ENCODE measurements around the gene GJB3.
A peak's percentile ranks its signal among the peaks of the same experiment; 100 is the strongest.
"Not testable (repeated sequence)": the region's sequence is repeated elsewhere in the genome, so short reads cannot be mapped to it uniquely, and the experiment has no call there.

GJB3 gene

DNA sequence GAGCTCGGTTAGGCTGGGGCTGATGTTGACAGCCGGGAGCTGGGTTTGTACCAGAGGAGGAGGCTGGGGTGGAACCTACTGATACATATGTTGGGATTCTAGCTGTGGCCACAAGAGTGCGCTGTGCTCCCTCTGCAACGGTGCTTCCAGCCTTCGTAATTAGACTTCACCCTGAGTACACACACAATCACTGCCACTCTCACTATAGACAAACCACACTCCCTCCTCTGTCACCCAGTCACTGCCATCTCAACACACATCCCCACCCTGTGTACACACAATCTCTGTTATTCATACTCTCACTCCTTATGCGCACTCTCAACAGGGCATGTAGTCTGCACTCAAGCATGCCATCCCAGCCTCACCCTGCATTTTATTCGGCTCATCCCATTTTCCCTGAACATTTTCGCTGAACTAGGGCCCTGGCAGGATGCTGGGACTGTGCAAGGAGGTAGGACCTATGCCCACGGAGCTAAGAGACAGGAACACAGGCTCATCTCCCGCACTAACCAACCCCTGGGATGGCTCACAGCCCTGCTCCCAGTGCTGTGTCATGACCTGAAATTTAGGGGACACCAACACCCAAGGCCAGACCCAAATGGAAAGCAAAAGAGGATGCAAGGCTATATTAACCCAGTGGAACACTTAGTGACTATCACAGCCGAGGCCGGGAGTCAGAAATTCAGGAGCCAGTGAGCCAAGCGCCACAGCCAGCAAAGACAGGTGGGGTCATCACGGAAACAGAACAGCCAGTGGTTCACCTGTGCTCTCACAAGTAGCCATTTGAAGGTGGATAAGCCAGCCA lies 5.7 kb downstream of the GJB3 start:
- DNase-seq (ENCODE audit: low read depth) = peak; percentile 74

DNA sequence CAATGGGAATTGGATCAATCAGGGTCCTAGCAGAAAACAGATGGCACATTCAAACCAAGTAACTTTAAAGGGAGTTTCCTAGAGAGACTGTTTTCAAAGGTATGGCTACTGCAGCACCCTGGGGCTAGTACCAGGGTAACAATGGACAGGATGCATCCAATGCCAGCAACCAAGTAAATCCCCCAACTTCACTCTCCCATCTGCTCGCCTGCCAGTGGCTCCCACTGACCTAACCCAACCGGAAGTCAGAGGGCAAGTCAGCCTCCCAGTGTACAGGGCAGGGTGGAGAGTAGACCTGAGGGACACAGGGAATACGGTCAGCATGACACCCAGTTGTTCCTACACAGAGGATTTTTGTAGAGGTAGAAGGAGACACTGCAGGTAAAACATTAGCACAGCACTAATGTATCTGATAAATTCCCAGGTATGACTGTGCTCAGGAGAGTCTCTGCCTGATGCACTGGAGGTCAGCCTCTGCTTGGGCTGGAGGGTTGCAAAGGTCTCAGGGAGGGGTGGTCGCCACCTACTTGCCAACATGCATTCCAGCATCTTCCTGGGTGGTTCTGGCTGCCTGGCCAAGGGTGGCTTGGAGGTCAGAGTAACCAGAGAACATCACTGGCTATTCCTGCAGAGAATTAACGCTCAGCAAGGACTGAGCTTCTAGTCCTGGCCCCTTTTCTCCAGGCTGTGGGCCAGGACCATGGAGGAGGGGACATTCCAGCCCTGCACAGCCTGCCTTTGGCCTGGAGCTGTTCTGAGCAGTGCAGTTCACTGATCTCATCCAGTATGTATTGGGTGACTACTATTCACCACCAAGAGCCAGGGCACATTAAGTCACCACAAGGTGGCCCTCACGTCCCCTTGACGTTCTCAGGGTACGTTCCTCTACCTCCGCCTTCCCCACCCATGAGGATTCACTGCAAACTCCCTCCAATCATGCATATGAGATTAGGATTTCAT lies 6.7 kb downstream of the GJB3 start:
- peak; percentile 45 for DNase-seq (ENCODE audit: low read depth)

DNA sequence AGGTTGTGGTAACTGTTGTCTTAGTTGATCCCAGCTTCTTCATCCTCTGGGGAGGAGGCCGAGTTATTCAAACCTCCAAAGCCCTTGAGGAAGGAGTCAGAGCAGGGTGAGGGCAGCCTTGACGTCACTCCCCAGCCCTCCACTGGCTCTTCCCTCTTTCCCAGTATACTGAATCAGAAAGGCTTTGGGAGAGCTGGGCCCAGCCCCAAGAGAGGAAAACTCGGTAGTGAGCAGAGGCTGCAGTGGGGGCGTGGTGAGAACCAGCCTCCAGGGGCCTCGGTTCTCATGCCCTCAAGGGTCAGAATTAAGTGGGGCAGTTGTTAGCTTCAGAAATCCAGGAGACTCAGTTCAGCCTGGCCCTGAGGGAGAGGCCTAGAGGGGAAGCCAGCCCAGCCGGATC lies 10.0 kb downstream of the GJB3 start:
- no peak for DNase-seq (ENCODE audit: low read depth)

DNA sequence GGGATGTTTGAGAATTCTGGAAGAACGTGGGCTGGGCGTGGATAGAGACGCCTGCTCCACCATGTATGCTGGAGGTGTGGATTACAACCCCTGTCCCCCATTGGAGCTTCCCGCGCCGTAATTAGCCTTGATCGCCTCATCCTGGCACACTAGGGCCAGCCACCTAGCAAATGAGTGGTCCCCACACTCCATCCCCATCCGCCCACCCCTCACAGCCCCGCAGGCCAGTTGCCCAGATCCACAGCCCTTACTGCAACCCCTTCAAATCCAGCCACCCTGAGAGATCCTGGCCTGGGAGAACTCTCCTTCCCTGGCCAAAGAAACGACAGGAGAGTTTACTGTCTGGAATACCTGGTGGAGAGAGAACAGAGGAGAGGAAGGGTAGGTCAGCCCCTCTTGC lies 11.4 kb downstream of the GJB3 start:
- DNase-seq (ENCODE audit: low read depth) = no peak

GRCh38 chr1:34792868-34793727 lies 12.1 kb downstream of the GJB3 start, which contains the start of gene GJA4:
Gene GJA4, plus strand, starts transcription at chr1:34792999. Its CDS starts 1,215 bp downstream, at chr1:34794214.
- no peak for DNase-seq (ENCODE audit: low read depth)

DNA sequence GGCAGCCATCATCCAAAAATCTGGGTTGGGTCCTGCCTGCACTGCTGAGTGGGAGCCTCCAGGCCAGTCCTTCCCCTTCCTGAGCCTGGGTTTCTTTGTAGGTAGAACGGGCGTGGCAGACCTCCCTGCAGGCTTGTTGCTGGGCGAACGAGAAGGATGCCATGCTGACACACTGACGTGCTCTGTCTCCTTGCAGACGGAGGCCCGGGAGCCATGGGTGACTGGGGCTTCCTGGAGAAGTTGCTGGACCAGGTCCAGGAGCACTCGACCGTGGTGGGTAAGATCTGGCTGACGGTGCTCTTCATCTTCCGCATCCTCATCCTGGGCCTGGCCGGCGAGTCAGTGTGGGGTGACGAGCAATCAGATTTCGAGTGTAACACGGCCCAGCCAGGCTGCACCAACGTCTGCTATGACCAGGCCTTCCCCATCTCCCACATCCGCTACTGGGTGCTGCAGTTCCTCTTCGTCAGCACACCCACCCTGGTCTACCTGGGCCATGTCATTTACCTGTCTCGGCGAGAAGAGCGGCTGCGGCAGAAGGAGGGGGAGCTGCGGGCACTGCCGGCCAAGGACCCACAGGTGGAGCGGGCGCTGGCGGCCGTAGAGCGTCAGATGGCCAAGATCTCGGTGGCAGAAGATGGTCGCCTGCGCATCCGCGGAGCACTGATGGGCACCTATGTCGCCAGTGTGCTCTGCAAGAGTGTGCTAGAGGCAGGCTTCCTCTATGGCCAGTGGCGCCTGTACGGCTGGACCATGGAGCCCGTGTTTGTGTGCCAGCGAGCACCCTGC lies 13.2 kb downstream of the GJB3 start:
- DNase-seq (ENCODE audit: low read depth) = no peak

DNA sequence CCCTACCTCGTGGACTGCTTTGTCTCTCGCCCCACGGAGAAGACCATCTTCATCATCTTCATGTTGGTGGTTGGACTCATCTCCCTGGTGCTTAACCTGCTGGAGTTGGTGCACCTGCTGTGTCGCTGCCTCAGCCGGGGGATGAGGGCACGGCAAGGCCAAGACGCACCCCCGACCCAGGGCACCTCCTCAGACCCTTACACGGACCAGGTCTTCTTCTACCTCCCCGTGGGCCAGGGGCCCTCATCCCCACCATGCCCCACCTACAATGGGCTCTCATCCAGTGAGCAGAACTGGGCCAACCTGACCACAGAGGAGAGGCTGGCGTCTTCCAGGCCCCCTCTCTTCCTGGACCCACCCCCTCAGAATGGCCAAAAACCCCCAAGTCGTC lies 13.8 kb downstream of the GJB3 start:
- no peak for DNase-seq (ENCODE audit: low read depth)

GRCh38 chr1:34795916-34796315 lies 14.9 kb downstream of the GJB3 start:
- no peak for DNase-seq (ENCODE audit: low read depth)

- no peak for DNase-seq (ENCODE audit: low read depth)
Measured at GRCh38 chr1:34796990-34797389, 16.0 kb downstream of the GJB3 start.

DNA sequence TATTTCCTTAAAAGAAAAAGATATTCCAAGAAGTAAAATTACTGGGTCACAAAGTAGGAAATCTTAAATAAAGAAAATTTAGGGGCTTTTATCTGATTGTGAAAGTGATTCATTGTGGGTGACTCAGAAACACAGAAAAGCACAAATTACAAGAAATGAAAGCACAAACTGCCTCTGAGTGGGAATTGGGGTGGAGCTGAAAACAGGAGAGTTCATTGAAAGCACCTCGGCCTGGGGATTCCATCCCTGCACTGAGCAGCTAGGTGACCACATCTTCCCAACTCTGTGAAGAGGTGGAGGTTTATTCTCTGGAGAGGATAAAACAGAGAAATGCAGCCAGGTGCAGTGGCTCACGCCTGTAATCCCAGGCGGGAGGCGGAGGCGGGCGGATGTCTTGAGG lies 19.2 kb downstream of the GJB3 start:
- DNase-seq (ENCODE audit: low read depth) = peak; percentile 46

DNA sequence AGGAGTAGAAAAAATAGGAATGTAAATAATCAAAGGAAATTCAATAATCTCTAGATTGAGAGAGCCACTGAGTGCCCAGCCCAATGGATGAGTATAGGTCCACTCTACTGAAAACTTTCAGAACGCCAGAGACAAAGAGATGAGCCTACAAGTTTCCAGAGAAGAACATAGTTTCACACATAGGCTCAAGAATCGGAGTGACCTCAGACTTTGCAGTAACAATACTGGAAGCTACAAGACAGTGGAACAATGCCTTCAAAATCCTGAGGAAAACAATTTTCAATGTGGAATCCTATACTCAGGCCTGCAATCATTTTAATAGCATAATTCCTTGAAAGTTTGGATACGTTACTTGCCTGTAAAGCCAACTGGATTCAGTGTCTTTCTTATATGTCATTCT lies 22.8 kb downstream of the GJB3 start:
- DNase-seq (ENCODE audit: low read depth) = no peak

DNA sequence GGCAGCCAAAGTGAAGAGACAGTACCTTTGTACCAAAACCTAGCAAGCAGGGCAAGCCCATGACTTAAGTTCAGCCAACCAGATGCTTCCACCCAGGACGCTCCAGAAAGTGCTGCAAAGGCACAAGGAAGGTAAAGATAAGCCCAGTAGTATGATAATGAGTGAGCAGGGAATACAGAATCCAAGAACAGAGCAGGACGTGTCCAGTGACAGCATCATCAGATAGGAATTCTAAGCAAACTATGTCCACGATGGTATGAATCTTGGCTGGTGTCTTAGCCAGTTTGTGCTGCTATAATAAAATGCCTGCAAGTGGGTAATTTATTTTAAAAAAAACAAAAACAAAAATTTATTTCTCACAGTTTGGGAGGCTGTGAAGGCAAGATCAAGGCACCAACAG lies 25.4 kb downstream of the GJB3 start:
- DNase-seq (ENCODE audit: low read depth) = peak; percentile 29

DNA sequence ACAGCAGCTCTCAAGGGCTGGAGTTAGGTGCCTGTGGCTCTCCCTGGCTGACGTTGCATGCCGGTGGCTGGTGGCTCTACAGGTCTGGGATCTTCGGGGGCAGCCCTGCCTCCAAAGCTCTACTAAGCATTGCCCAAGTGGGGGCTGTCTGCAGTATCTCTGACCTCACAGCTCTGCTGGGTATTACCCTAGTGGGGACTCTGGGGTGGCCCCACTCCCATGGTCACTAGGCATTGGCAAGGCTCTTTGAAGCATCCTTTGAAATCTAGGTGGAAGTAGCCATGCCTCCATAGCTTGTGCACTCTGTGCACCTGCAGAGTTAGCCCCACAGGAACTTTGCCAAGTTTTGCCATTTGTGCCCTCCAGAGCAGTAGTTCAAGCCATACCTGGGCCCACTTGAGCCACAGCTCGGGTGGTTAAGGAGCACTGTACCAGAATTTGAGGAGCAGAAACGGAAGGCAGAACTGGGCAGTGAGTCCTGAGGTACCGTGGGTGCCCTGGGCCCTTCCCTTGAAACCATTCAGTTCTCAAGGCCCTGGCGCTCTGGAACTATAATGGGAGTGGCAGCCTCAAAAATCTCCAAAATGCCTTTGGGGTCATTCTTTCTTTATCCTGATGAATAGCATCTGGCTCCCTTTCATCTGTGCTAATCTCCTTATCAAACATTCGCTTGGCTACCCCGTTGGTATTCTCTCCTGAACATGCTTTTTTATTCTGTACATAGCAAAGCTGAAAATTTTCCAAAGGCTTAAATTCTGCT lies 27.2 kb downstream of the GJB3 start:
- DNase-seq (ENCODE audit: low read depth) = no peak

DNA sequence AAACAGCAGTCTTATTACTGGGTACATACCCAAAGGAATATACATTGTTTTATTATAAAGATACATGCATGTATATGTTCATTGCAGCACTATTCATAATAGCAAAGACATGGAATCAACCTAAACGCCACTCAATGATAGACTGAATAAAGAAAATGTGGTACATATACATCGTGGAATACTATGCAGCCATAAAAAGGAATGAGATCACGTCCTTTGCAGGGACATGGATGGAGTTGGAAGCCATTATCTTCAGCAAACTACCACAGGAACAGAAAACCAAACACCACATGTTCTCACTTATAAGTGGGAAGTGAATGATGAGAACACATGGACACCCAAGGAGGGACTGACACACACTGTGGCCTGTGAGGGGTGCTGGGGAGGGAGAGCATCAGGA lies 29.8 kb downstream of the GJB3 start:
- DNase-seq (ENCODE audit: low read depth) = not testable (repeated sequence)

DNA sequence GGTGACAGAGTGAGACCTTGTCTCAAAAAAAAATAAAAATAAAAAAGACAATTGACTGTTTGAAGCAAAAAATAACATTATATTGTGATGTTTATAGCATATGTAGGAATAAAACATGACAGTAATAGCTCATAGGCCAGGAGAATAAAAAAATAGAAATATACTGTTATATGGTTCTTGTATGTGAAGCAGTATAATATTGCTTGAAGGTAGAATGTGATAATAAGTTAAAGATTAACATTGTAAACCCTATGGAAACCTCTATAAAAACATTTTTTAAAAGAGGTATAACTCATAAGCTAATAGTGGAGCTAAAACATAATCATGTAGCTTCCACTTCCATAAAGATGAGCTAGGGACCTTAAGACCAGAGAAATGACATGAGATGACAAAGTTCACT lies 35.3 kb downstream of the GJB3 start:
- DNase-seq (ENCODE audit: low read depth) = no peak

- no peak for DNase-seq (ENCODE audit: low read depth)
Measured at GRCh38 chr1:34816778-34817177, 35.8 kb downstream of the GJB3 start.

- not testable (repeated sequence) for DNase-seq (ENCODE audit: low read depth)
Measured at GRCh38 chr1:34818862-34819261, 37.8 kb downstream of the GJB3 start.

DNA sequence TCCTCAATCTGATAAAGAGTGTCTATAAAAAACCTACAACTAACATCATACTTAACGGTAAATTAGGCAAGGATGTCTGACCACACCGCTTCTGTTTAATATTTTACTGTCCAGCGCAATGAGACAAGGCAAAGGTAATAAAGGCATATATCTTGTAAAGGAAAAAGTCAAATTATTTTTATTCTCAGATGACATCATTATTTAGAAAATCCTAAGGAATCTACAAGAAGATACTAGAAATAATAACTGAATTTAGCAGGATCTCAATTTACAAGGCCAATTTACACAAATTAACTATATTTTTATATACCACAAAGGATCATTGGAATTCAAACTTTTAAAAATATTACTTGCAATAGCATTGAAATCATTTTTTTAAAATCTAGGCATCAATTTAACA lies 41.2 kb downstream of the GJB3 start:
- DNase-seq (ENCODE audit: low read depth) = no peak

DNA sequence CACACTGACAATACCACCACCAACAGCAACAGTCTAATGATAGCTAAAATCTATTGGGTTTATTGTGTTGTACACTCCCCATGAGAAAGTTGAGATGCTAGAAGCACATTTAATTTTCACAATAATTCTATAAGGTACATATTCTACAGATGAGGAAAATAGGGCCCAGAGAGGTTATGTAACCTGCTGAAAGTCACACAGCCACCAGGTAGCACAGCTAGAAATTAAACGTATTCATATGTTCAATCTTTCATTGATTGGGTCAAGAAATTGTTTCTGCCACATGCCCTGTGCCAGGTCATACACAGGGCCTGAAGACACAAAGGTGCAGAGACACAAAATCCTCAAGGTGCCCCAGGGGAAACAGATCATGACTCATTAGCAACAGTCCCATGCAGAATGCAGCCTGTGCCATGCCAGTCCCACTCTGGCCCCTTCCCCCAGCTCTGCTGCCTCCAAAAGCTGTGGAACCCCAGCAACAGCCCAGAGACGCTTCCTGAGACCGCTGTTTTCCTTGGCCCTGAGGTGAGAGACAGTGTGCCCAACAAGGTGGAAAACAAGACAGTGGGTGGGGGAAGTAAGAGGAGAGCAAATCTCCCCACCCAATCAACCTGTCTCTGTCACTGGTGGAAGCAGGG lies 43.9 kb downstream of the GJB3 start:
- DNase-seq (ENCODE audit: low read depth) = no peak

Measured in ELR (cell line).